Measurements from ENCODE around the gene PHIP.

DNA sequence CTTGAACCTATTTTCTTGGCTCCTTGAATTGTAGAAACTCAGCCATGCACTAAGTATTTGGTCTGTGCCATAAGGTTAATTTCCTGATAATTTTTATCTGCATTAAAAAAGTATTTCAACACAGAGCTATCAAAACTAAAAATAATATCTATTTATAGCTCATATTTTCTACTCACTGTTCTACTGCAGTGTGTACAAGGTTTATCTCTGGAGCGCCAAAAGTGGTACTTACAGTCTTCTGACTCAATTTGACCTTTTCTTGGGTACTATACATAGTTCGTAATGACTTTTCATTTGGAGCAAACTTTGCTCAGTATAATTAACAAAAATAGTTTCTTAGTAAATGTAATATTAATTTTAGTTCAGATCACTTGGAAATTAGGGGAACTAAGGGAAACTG, 141.5 kb downstream of the PHIP start:
- no peak for TF ChIP-seq GATAD2B (IDR thresholded peaks at IDR 0.05; ENCODE audit: borderline replicate concordance)
- no peak for TF ChIP-seq FOXM1 (IDR thresholded peaks at IDR 0.05; ENCODE audit: low read depth)
- no peak for TF ChIP-seq FOXM1 (CRISPR knock-in tag; IDR thresholded peaks at IDR 0.05; ENCODE audit: low read depth)
- no peak for TF ChIP-seq ZNF3 (CRISPR knock-in tag; IDR thresholded peaks at IDR 0.05)
- TF ChIP-seq, protein P1, sequence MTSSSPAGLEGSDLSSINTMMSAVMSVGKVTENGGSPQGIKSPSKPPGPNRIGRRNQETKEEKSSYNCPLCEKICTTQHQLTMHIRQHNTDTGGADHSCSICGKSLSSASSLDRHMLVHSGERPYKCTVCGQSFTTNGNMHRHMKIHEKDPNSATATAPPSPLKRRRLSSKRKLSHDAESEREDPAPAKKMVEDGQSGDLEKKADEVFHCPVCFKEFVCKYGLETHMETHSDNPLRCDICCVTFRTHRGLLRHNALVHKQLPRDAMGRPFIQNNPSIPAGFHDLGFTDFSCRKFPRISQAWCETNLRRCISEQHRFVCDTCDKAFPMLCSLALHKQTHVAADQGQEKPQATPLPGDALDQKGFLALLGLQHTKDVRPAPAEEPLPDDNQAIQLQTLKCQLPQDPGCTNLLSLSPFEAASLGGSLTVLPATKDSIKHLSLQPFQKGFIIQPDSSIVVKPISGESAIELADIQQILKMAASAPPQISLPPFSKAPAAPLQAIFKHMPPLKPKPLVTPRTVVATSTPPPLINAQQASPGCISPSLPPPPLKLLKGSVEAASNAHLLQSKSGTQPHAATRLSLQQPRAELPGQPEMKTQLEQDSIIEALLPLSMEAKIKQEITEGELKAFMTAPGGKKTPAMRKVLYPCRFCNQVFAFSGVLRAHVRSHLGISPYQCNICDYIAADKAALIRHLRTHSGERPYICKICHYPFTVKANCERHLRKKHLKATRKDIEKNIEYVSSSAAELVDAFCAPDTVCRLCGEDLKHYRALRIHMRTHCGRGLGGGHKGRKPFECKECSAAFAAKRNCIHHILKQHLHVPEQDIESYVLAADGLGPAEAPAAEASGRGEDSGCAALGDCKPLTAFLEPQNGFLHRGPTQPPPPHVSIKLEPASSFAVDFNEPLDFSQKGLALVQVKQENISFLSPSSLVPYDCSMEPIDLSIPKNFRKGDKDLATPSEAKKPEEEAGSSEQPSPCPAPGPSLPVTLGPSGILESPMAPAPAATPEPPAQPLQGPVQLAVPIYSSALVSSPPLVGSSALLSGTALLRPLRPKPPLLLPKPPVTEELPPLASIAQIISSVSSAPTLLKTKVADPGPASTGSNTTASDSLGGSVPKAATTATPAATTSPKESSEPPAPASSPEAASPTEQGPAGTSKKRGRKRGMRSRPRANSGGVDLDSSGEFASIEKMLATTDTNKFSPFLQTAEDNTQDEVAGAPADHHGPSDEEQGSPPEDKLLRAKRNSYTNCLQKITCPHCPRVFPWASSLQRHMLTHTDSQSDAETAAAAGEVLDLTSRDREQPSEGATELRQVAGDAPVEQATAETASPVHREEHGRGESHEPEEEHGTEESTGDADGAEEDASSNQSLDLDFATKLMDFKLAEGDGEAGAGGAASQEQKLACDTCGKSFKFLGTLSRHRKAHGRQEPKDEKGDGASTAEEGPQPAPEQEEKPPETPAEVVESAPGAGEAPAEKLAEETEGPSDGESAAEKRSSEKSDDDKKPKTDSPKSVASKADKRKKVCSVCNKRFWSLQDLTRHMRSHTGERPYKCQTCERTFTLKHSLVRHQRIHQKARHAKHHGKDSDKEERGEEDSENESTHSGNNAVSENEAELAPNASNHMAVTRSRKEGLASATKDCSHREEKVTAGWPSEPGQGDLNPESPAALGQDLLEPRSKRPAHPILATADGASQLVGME (CRISPR knock-in tag; IDR thresholded peaks at IDR 0.05), result no peak
- no peak for TF ChIP-seq ZNF57 (CRISPR knock-in tag; IDR thresholded peaks at IDR 0.05)

Measured in K562 (cell line).